HG03439 (cell line): Measurements from ENCODE around the gene GPX4.

Source experiments
- ATAC-seq: cut with Tn5 transposase; IDR thresholded peaks from one replicate; pipeline ENCODE4 v1.9.1; 2021; ENCODE audit warnings: mild to moderate bottlenecking, moderate library complexity; ENCODE audit not compliant: unreplicated experiment

The GPX4 gene

DNA sequence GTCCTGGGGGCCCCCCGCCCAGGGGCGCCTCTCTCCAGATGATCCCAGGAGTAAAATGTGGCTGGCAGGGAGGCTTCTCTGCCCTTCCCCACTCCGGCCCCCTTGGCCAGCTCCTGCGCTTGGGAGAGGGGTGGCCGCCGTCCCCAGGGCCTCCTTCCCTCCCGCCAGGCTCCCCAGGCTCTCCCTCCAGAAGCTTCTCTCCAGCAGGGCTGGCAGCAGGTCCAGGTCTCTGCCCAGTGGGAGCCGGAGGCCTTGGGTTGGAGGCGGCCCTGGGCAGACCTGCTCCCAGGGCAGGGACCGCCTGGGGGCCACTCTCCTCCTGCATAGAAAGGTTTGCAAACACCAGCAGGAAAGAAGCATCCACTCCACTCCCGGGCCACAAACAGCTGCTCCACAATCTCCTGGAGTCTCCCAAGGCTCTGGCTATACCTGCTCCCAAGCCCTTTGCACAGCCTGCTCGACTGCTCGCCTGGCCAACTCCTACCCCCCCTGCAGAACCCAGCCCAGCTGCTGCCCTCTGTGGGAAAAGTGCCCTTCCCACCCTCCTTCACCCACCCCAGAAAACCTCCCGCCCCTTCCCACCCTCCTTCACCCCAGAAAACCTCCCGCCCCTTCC, 44.2 kb downstream of the GPX4 start:
- no peak for ATAC-seq

DNA sequence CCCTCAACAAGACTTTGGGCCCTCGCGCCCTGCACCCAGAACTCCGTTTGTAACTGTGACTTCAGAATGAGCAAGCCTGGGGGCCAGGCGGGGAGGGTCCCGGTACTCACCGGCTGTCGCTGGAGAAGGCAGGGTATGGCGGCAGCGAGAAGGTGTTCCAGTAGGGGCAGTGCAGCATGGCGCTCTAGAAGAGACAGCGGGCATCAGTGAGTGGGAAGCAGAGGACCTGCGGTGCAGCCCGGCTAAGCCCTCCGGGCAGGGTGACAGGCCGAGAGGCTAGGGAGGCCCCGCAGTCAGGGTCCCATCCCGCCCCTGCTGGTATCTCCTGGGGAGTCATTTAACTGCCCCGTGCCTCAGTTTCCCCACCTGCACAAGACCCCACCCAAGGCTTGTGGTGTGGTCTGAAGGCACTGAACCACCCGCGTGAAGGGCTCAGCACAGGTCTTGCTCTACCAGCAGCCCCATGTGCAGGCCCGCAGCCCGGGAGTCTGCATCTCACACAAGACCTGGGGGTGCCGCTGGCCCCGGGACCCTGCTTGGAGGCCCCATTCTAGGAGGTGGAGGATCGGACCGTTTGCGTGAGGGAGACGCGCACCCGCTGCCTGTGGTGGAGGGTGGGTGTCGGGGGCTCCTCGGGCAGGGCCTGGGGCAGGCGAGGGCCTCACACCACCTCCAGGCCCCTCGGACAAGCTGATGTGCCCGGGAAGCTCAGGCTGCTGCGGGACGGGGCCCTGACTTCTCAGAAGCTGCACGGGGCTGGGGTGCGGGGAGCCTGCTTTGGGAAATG, 45.7 kb downstream of the GPX4 start:
- ATAC-seq, result no peak

DNA sequence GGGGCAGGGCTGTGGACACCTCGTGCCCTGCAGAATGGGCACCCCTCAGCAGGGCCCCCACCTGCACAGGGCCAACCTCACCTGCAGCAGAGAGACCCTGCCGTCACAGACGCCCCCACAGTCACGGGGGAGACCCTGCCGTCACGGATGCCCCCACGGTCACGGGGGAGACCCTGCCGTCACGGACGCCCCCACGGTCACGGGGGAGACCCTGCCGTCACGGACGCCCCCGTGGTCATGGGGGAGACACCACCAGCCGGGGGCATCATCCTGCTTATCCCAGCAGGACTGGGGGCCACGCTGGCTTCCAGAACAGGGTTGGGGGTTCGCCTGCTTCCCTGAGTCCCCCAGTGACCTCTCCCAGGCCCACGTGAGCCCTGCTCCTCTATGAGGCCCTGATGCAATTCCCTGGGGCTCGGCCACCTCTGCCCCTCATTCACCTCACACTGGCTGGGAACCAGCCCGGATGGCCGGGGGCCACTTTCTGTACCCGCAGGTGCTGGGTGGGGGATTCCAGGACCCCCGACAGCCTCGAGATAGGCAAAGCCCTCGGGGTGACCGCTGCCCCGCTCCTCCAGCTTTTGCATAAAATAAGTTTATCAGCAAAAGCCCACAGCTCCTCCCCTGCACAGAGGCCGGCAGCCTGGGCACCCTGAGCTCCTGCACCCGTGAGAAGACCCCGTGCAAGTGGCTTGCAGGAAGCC, 46.7 kb downstream of the GPX4 start:
- ATAC-seq, result no peak

GRCh38 chr19:1151037-1151724, 47.4 kb downstream of the GPX4 start:
- ATAC-seq, result no peak

GRCh38 chr19:1151917-1152587, 48.3 kb downstream of the GPX4 start:
- ATAC-seq, result no peak

DNA sequence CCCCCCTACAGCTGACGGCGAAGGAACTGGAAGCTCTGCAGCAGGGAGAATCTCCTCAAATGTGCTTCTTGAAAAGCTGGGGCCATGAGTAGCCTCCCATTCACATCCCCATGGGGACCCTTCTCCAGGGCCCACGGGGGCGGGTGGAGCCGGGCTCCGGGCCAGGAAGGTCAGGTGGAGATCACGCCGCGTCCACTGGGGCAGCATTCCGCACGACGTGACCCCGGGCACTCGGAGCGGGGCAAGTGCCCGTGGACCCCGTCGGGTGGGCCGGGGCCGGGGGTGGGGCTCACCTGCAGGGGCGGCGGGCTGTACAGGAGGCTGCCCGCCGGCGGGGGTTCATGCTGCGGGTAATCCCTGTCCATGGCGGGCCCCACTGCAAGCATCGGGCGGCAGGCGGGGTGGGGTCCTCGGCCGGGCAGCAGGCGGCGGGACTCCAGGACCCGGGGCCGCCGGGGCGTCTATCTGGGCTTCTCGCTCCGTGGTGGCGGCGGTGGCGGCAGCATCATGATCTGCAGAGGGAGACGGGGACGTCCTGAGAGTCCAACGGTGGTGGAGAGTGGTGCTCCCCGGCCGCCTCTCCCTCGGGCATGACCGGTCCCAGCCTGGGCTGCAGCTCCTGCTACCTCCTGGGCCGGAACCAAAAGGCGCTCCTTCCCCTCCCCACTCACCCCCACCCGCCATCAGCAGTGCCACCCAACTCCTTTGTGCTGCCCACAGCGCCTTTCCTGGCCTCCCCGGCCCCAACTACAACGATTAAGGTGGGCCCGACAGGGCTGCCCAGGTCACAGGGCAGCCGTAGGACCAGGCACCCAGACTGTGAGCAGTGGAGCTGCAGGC, 50.3 kb downstream of the GPX4 start:
- ATAC-seq, result no peak

- no peak for ATAC-seq
Measured at GRCh38 chr19:1154731-1155351, 51.0 kb downstream of the GPX4 start.

DNA sequence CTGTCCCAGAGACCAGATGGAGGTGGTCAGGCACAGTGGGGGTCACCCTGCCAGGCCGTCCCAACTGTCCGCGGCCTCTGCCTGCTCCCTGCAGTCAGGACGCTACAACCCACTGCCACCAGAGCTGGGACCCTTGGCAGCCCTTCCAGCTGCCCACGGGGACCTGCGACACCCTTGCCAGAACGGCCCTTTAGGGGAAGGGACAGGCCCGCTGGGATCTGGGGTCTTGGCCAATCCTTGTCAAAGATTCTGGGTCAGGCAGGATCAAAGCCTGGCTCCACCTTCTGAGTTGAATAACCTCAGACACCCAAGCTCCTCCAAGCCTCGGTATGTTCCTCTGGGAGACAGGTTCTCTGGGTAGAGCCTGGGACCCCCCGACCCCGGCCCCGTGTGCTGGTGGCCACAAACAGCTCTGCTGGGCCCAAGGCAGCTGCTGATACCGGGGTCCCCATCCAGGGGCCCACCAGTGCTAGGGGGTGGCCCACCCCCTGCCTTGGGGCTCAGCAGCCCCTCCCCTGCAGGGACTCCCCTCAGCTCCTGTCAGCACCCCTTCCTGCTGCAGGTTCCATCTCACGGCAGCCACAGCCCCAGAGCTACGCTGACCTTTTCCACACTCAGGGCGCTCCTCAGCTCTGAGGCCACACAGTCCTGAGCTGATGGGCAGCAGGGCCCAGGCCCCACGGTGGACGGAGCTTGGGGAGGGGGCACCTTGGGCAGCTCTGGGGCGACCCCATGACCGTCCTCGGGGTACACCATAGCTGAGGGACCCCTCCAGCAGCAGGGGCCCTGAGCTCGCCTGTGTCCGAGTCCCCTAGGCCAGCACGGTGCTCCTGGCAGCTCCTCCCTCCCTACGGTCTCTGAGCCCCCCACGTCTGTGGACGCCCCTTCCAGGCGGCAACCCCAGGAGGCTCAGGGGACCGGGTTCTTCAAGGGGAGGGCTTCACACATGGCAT, 51.8 kb downstream of the GPX4 start:
- no peak for ATAC-seq
